NCI-H1694 treated with DMSO at 0.1 percent for 48 hours (cell line): ENCODE measurements around the gene POP7.

Experiments
- DNase-seq: peaks from one replicate; lab custom pipeline; 2025; lab: John Stamatoyannopoulos, UW

POP7 gene

GRCh38 chr7:100679129-100679926 lies 26.6 kb upstream of the POP7 start:
- DNase-seq, result no peak

GRCh38 chr7:100679927-100680575 lies 25.9 kb upstream of the POP7 start:
- no peak for DNase-seq

- DNase-seq, result no peak
These were observed 25.2 kb upstream of the POP7 start for GRCh38 chr7:100680576-100681271.

GRCh38 chr7:100681491-100682227 lies 24.3 kb upstream of the POP7 start:
- DNase-seq, result no peak

- DNase-seq, result no peak
These were observed 23.6 kb upstream of the POP7 start for GRCh38 chr7:100682228-100682741.

GRCh38 chr7:100682991-100683658 lies 22.8 kb upstream of the POP7 start:
- DNase-seq, result no peak

GRCh38 chr7:100683659-100684533 lies 22.0 kb upstream of the POP7 start:
- DNase-seq, result no peak

GRCh38 chr7:100684534-100685042 lies 21.3 kb upstream of the POP7 start:
- DNase-seq, result no peak

- no peak for DNase-seq
These were observed 20.8 kb upstream of the POP7 start for GRCh38 chr7:100685049-100685605.

- DNase-seq, result no peak
These were observed 20.2 kb upstream of the POP7 start for GRCh38 chr7:100685631-100686145.

- no peak for DNase-seq
These were observed 19.6 kb upstream of the POP7 start for GRCh38 chr7:100686201-100686821.

GRCh38 chr7:100686822-100687211 lies 19.1 kb upstream of the POP7 start:
- no peak for DNase-seq

GRCh38 chr7:100687261-100687660 lies 18.7 kb upstream of the POP7 start:
- no peak for DNase-seq

- no peak for DNase-seq
These were observed 18.1 kb upstream of the POP7 start for GRCh38 chr7:100687751-100688300.

GRCh38 chr7:100688326-100688860 lies 17.5 kb upstream of the POP7 start:
- no peak for DNase-seq

GRCh38 chr7:100689230-100690135 lies 16.4 kb upstream of the POP7 start:
- DNase-seq, result no peak
